H1 (cell line): ENCODE results near the gene NECTIN2. TPM values are rescaled to one million over a fixed set of nuclear protein-coding genes. Genes with fewer than 3 reads are reported as not detected.
A peak's percentile ranks its signal among the peaks of the same experiment; 100 is the strongest.

Source experiments
- CTCF ChIA-PET: fragments of 300-600 bp; sonication (Branson Sonifier 250); formaldehyde crosslinking; loops from one replicate; lab custom pipeline; 2021; ENCODE audit not compliant: partially characterized antibody; lab: Charles Lee
- POLR2A ChIA-PET: fragments of 300-600 bp; sonication (Branson Sonifier 250); formaldehyde crosslinking; loops from one replicate; lab custom pipeline; 2021; ENCODE audit warnings: inconsistent platforms; ENCODE audit not compliant: partially characterized antibody; lab: Charles Lee
- DNase-seq, 2 experiments: peaks; one replicate each; pipeline versions ENCODE4 v3.0.0 to v3.0.0-alpha.2; 2010 to 2022; ENCODE audit warnings: low spot score in 2 of 2, low read depth in 1 of 2, mixed read lengths in 1 of 2
- FAIRE-seq: peaks from 2 replicates; lab custom pipeline; 2011; peaks lifted over from hg19 to GRCh38; lab: Jason Lieb, UNC
- H2AFZ ChIP-seq: 2 replicates; pipeline ENCODE4 v1.8.1; 2012; ENCODE audit warnings: low read length, inconsistent platforms
- H2AK5ac ChIP-seq: 2 replicates; pipeline ENCODE4 v1.6.1; 2013; ENCODE audit warnings: low read depth, low read length
- H2BK120ac ChIP-seq: replicated peaks from 2 replicates; pipeline ENCODE3; 2013; ENCODE audit warnings: low read depth, low read length, inconsistent platforms
- H2BK12ac ChIP-seq: 2 replicates; pipeline ENCODE4 v1.6.1; 2013; ENCODE audit warnings: low read depth, low read length
- H2BK15ac ChIP-seq: 2 replicates; pipeline ENCODE4 v1.6.1; 2013; ENCODE audit warnings: low read length
- H2BK20ac ChIP-seq: 2 replicates; pipeline ENCODE4 v1.6.1; 2013; ENCODE audit warnings: low read length
- H2BK5ac ChIP-seq: 2 replicates; pipeline ENCODE4 v1.6.1; 2013; ENCODE audit warnings: low read depth, low read length
- H3K14ac ChIP-seq: 2 replicates; pipeline ENCODE4 v1.6.1; 2013; ENCODE audit warnings: inconsistent platforms; ENCODE audit not compliant: insufficient read length
- H3K18ac ChIP-seq: 2 replicates; pipeline ENCODE4 v1.6.1; 2013; ENCODE audit warnings: low read length; ENCODE audit errors: extremely low read depth
- H3K23ac ChIP-seq: 2 replicates; pipeline ENCODE4 v1.6.1; 2013; ENCODE audit warnings: inconsistent platforms; ENCODE audit not compliant: insufficient read length
- H3K23me2 ChIP-seq: 2 replicates; pipeline ENCODE4 v1.6.1; 2013; ENCODE audit warnings: low read depth, low read length
- H3K27ac ChIP-seq: 2 replicates; pipeline ENCODE4 v1.6.1; 2011; ENCODE audit warnings: low read depth, low read length, inconsistent platforms
- H3K27me3 ChIP-seq, 4 experiments: replicated peaks in 1 of 4; 1 replicate in 1 of 4; 2 replicates in 3 of 4; pipeline versions ENCODE4 v1.6.1 to v1.8.1; 2011 to 2013; ENCODE audit warnings: low read length in 3 of 4, mild to moderate bottlenecking in 3 of 4, inconsistent platforms in 2 of 4, mixed read lengths in 2 of 4, moderate library complexity in 1 of 4; ENCODE audit not compliant: control insufficient read depth in 3 of 4, insufficient read depth in 3 of 4; ENCODE audit errors: extremely low read depth in 1 of 4
- H3K36me3 ChIP-seq, 4 experiments: 2 replicates each; pipeline versions ENCODE4 v1.6.1 to v1.8.1; 2011 to 2013; ENCODE audit warnings: mild to moderate bottlenecking in 4 of 4, low read length in 3 of 4, moderate library complexity in 2 of 4, control low read depth in 1 of 4, inconsistent platforms in 1 of 4; ENCODE audit not compliant: insufficient read depth in 4 of 4, control insufficient read depth in 2 of 4
- H3K4ac ChIP-seq: replicated peaks from 2 replicates; pipeline ENCODE3; 2013; ENCODE audit warnings: low read length, low read depth, mixed read lengths, inconsistent platforms; ENCODE audit not compliant: insufficient read length
- H3K4me1 ChIP-seq, 4 experiments: replicated peaks in 1 of 4; 1 replicate in 1 of 4; 2 replicates in 3 of 4; pipeline versions ENCODE4 v1.6.1 to v1.8.1; 2011 to 2013; ENCODE audit warnings: low read length in 3 of 4, inconsistent platforms in 2 of 4, mixed read lengths in 1 of 4; ENCODE audit not compliant: insufficient read depth in 4 of 4, control insufficient read depth in 3 of 4
- H3K4me2 ChIP-seq, 2 experiments: 2 replicates each; pipeline versions ENCODE4 v1.6.1 to v1.8.1; 2011 to 2013; ENCODE audit warnings: low read depth in 2 of 2, low read length in 2 of 2, control low read depth in 1 of 2, inconsistent platforms in 1 of 2, mild to moderate bottlenecking in 1 of 2; ENCODE audit not compliant: insufficient read depth in 1 of 2
- H3K4me3 ChIP-seq, 4 experiments: fragments of 200-600, 300-600 bp in 1 of 4; sonication (generic), shearing (Covaris generic), sonication (Bioruptor Twin) in 1 of 4; 2 replicates each; pipeline versions ENCODE4 v1.5.1 to v1.8.1; 2011 to 2016; ENCODE audit warnings: low read length in 4 of 4, low read depth in 3 of 4, control low read depth in 2 of 4, inconsistent platforms in 2 of 4, mild to moderate bottlenecking in 2 of 4, mixed read lengths in 1 of 4, moderate library complexity in 1 of 4; ENCODE audit not compliant: insufficient read depth in 2 of 4; ENCODE audit errors: extremely low read depth in 1 of 4
- H3K56ac ChIP-seq: replicated peaks from 2 replicates; pipeline ENCODE3; 2013; ENCODE audit warnings: low read depth, mild to moderate bottlenecking, mixed read lengths, low read length, inconsistent platforms; ENCODE audit not compliant: insufficient read length
- H3K79me1 ChIP-seq: 2 replicates; pipeline ENCODE4 v1.6.1; 2013; ENCODE audit warnings: low read depth, low read length, control low read depth
- H3K79me2 ChIP-seq, 2 experiments: 2 replicates each; pipeline versions ENCODE4 v1.6.1 to v1.8.1; 2012 to 2013; ENCODE audit warnings: low read length in 2 of 2, mild to moderate bottlenecking in 2 of 2, inconsistent platforms in 1 of 2; ENCODE audit not compliant: insufficient read depth in 2 of 2, control insufficient read depth in 1 of 2
- H3K9ac ChIP-seq, 4 experiments: replicated peaks in 1 of 4; 1 replicate in 1 of 4; 2 replicates in 3 of 4; pipeline versions ENCODE4 v1.6.1 to v1.8.1; 2011 to 2013; ENCODE audit warnings: low read depth in 3 of 4, low read length in 3 of 4, control low read depth in 2 of 4, mild to moderate bottlenecking in 2 of 4, moderate library complexity in 2 of 4, inconsistent platforms in 1 of 4; ENCODE audit errors: extremely low read depth in 1 of 4
- H3K9me3 ChIP-seq, 2 experiments: 2 replicates each; pipeline versions ENCODE4 v1.6.1 to v1.8.1; 2012 to 2013; ENCODE audit warnings: mild to moderate bottlenecking in 2 of 2, moderate library complexity in 2 of 2, control low read depth in 1 of 2, inconsistent platforms in 1 of 2, low read depth in 1 of 2, low read length in 1 of 2, mixed read lengths in 1 of 2; ENCODE audit not compliant: insufficient read depth in 2 of 2
- H4K20me1 ChIP-seq, 2 experiments: replicated peaks in 1 of 2; 2 replicates each; pipeline versions ENCODE3 to v1.8.1; 2011 to 2013; ENCODE audit warnings: inconsistent platforms in 2 of 2, low read length in 2 of 2, mild to moderate bottlenecking in 1 of 2; ENCODE audit not compliant: insufficient read depth in 2 of 2, control insufficient read depth in 1 of 2
- H4K5ac ChIP-seq: 2 replicates; pipeline ENCODE4 v1.6.1; 2013; ENCODE audit warnings: low read length, low read depth, mixed read lengths, inconsistent platforms; ENCODE audit not compliant: insufficient read length
- H4K8ac ChIP-seq: 2 replicates; pipeline ENCODE4 v1.8.0; 2013; ENCODE audit warnings: mild to moderate bottlenecking, moderate library complexity, low read length, inconsistent platforms; ENCODE audit not compliant: insufficient read depth; ENCODE audit errors: extremely low read depth
- H4K91ac ChIP-seq: replicated peaks from 2 replicates; pipeline ENCODE3; 2013; ENCODE audit warnings: low read length, mixed read lengths, inconsistent platforms; ENCODE audit not compliant: insufficient read length
- BCL11A ChIP-seq, 2 experiments: IDR thresholded peaks; one replicate each; pipeline ENCODE4 v1.6.1; 2011; ENCODE audit warnings: low read depth in 2 of 2, low read length in 2 of 2, mild to moderate bottlenecking in 2 of 2
- CBX8 ChIP-seq: fragments of 300-800, 300-1000 bp; sonication (generic); IDR thresholded peaks from 2 replicates; pipeline ENCODE4 v1.7.1; 2016; ENCODE audit warnings: low read depth, low read length, borderline replicate concordance
- HDAC2 ChIP-seq, 2 experiments: fragments of 300-600 bp in 1 of 2; sonication (generic) in 1 of 2; IDR thresholded peaks; 2 replicates each; pipeline ENCODE4 v1.6.1; 2011 to 2012; ENCODE audit warnings: low read depth in 2 of 2, low read length in 2 of 2, mild to moderate bottlenecking in 2 of 2, moderate library complexity in 2 of 2, borderline replicate concordance in 1 of 2, inconsistent platforms in 1 of 2
- KDM4A ChIP-seq: IDR thresholded peaks from one replicate; pipeline ENCODE4 v1.7.1; 2012; ENCODE audit warnings: low read depth, mild to moderate bottlenecking, moderate library complexity, low read length, inconsistent platforms; ENCODE audit not compliant: severe bottlenecking
- PHF8 ChIP-seq: fragments of 200-600 bp; sonication (generic); conservative IDR thresholded peaks from 2 replicates; pipeline ENCODE4 v1.7.1; 2012; ENCODE audit warnings: low read depth, mild to moderate bottlenecking, inconsistent platforms, low read length, moderate library complexity
- POLR2AphosphoS5 ChIP-seq: IDR thresholded peaks from 2 replicates; pipeline ENCODE4 v1.6.1; 2011; ENCODE audit warnings: low read depth, low read length
- SIN3A ChIP-seq, 2 experiments: IDR thresholded peaks in 1 of 2; conservative IDR thresholded peaks in 1 of 2; 2 replicates each; pipeline ENCODE4 v1.6.1; 2011 to 2012; ENCODE audit warnings: low read length in 2 of 2, improper control_type of control experiment in 1 of 2, low read depth in 1 of 2, mild to moderate bottlenecking in 1 of 2
- TAF1 ChIP-seq: IDR thresholded peaks from 2 replicates; pipeline ENCODE4 v1.6.1; 2011; ENCODE audit warnings: mild to moderate bottlenecking, low read depth, low read length
- TEAD4 ChIP-seq: IDR thresholded peaks from 2 replicates; pipeline ENCODE4 v1.6.1; 2012; ENCODE audit warnings: low read depth, low read length, inconsistent platforms, mixed read lengths
- WGBS, 2 experiments: shearing (Covaris generic) in 1 of 2; methylation state at CpG; one replicate each; pipeline versions ENCODE4 v1.1.6 to v1.1.7; 2013 to 2015; ENCODE audit warnings: low lambda C conversion rate in 2 of 2, mixed read lengths in 2 of 2, inconsistent platforms in 1 of 2, low coverage in 1 of 2, missing lambda C conversion rate in 1 of 2; ENCODE audit not compliant: insufficient replicate concordance in 2 of 2, insufficient coverage in 1 of 2, insufficient read length in 1 of 2; ENCODE audit errors: extremely low coverage in 1 of 2, missing lambda C conversion rate in 1 of 2; 5-methylcytosine and 5-hydroxymethylcytosine counted together
- polyA plus RNA-seq, 7 experiments: library from polyadenylated mRNA; depleted of rRNA in 3 of 7; stranded (reverse) in 5 of 7; unstranded in 2 of 7; fragments of >200 nt in 5 of 7; fragments of 200-250 nt in 2 of 7; gene quantifications; 1 replicate in 5 of 7; 2 replicates in 1 of 7; 4 replicates in 1 of 7; pipeline versions ENCODE4 v1.2.1 to v1.2.3, GENCODE V29; 2011 to 2013; ENCODE audit warnings: missing spikeins in 2 of 7, mixed read lengths in 2 of 7
- total RNA-seq: library from RNA; stranded (reverse); fragmentation: NEBNext Ultra II Directional; extraction: Animal tissue kit (Norgen Biotek cat#: 25700); gene quantifications from 2 replicates; pipeline ENCODE4 v1.2.1, GENCODE V29; 2021
- TF ChIP-seq, protein P1 (sequence below): IDR thresholded peaks from 2 replicates; pipeline ENCODE4 v1.6.1; 2011; ENCODE audit warnings: low read depth, mild to moderate bottlenecking, low read length; ENCODE audit not compliant: insufficient read depth

The NECTIN2 gene
- total and polyA plus RNA-seq, 2 of the 8 experiments (the other 6 are each of a cell fraction or from before 2014, with no cell fraction given): 184 to 237 TPM

DNA sequence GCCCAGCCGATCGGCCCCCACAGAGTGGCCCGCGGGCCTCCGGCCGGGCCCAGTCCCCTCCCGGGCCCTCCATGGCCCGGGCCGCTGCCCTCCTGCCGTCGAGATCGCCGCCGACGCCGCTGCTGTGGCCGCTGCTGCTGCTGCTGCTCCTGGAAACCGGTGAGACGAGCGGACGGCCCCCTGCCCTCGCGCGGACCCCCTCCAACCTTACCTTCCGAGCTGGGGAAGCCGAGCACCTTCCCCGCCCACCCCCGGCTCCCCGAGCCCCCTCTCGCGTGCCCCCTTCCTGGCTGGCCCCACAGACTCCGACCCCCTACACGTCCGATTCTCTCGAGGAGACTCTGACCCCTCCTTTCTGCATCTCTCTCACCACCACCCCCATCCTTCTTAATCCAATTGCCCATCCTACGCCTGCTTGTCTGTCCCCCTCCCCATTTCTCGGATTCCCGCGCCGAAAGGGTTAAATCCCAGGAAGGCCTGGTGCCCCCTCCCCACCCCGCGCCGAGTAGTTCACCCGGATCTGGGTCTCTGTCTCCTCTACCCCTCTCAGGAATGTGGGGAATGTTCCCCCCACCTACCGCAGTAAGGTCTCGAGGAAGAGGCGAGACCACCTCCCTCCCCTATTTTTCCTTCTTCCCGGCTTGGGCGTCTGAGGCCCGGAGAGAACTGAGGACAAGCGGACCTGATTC is 502 bp downstream of the NECTIN2 start:
- POLR2A ChIA-PET: interaction anchor here (0.6 to 6.6 kb wide), 10 partner anchors 25 to 1564 kb away, joined by 3 to 65 read pairs (median 6); partner anchors contain the start of genes APOE, BCAM and TOMM40
- H2BK15ac ChIP-seq: no peak overlapping the region
- H3K27me3 ChIP-seq: no peaks in the 10 kb centered on the region
- no peaks in the 10 kb centered on the region for H3K9me3 ChIP-seq
- no peak overlapping the region for H3K14ac ChIP-seq
- 2% methylated on average over 18 of the region's 51 CpGs; no CpG with 5 or more reads in 1 of the 2 experiments for WGBS, 2 experiments
- DNase-seq: peak in 1 of 2 experiments; percentile 95
- peak overlapping the region; percentile 83 to 99 (median 90) for H3K9ac ChIP-seq
- peaks cover 14 to 24% (median 16%) of the 10 kb centered on the region in 4 experiments for H3K4me1 ChIP-seq
- peak overlapping the region; percentile 93; the same call in 1 of the 2 replicates for H3K18ac ChIP-seq
- H2BK120ac ChIP-seq: no peak overlapping the region
- peak overlapping the region; percentile 85 to 95 for H3K4me2 ChIP-seq
- H4K91ac ChIP-seq: peak overlapping the region; percentile 75
- peaks cover 19 to 47% of the 10 kb centered on the region in 2 experiments for H3K79me2 ChIP-seq
- H3K36me3 ChIP-seq: no peaks in the 10 kb centered on the region
- FAIRE-seq: peak; percentile 57
- peak overlapping the region; percentile 92 for H3K27ac ChIP-seq
- H3K4ac ChIP-seq: peak overlapping the region; percentile 58
- H3K23ac ChIP-seq: no peak overlapping the region
- peak overlapping the region; percentile 84; the same call in 1 of the 2 replicates for H2BK12ac ChIP-seq
- 0 out of 2 replicates have a peak overlapping the region, but pooled peaks have one; percentile 65 for H2AK5ac ChIP-seq
- CTCF ChIA-PET: interaction anchor here (0.7 to 1.9 kb wide), 8 partner anchors 12 to 157 kb away, joined by 3 to 19 read pairs (median 4); partner anchors contain the start of gene BCAM
- H3K23me2 ChIP-seq: peaks cover 18% of the 10 kb centered on the region
- H4K20me1 ChIP-seq: peaks cover 16 to 25% of the 10 kb centered on the region in 2 experiments
- no peak overlapping the region for H2BK20ac ChIP-seq
- peak overlapping the region; percentile 61 for H4K5ac ChIP-seq
- peak overlapping the region; percentile 76 for H4K8ac ChIP-seq
- H3K4me3 ChIP-seq: peak overlapping the region; percentile 77 to 98 (median 92)
- H3K56ac ChIP-seq: peak overlapping the region; percentile 87
- no peak overlapping the region for H2AFZ ChIP-seq
- H3K79me1 ChIP-seq: peaks cover 12% of the 10 kb centered on the region
- H2BK5ac ChIP-seq: peak overlapping the region; percentile 88
- TF ChIP-seq TEAD4: peak; percentile 99
- TF ChIP-seq CBX8: no peak
- peak; percentile 35 for TF ChIP-seq TAF1
- TF ChIP-seq, protein P1, sequence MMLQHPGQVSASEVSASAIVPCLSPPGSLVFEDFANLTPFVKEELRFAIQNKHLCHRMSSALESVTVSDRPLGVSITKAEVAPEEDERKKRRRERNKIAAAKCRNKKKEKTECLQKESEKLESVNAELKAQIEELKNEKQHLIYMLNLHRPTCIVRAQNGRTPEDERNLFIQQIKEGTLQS: no peak
- no peak for TF ChIP-seq BCL11A (IDR thresholded peaks at IDR 0.05; ENCODE audit: low read depth in 2 of 2, low read length in 2 of 2)
- TF ChIP-seq PHF8: peak; percentile 59; the same call in 1 of the 2 replicates
- peak; percentile 56; the same call in 1 of the 2 replicates for TF ChIP-seq POLR2AphosphoS5
- peak; percentile 77 to 79; a peak in 2 of 4 replicates for TF ChIP-seq SIN3A (conservative IDR thresholded peaks at IDR 0.05 in 1 of 2, IDR thresholded peaks at IDR 0.05 in 1 of 2; ENCODE audit: low read depth in 1 of 2, low read length in 2 of 2)
- TF ChIP-seq KDM4A: peak; percentile 66
- TF ChIP-seq HDAC2 (IDR thresholded peaks at IDR 0.05; ENCODE audit: borderline replicate concordance in 1 of 2, low read depth in 2 of 2, low read length in 2 of 2): 0 out of 4 replicates have a peak, but pooled peaks of 1 of the 2 experiments have one; percentile 46
